Effector CD8-positive, alpha-beta T cell (primary cell): ENCODE data around the gene TMEM50B.
A peak's percentile ranks its signal among the peaks of the same experiment; 100 is the strongest.
"Not testable (repeated sequence)": the region's sequence is repeated elsewhere in the genome, so short reads cannot be mapped to it uniquely, and the experiment has no call there.

ENCODE experiments used
- DNase-seq: peaks from one replicate; lab custom pipeline; 2025; lab: John Stamatoyannopoulos, UW
- total RNA-seq, 4 experiments: gene quantifications; one replicate each; lab custom pipeline; 2026; lab: John Stamatoyannopoulos, UW

TMEM50B gene
- 60.5 to 91.4 (median 74.3) reads per million in 4 experiments for total RNA-seq

DNA sequence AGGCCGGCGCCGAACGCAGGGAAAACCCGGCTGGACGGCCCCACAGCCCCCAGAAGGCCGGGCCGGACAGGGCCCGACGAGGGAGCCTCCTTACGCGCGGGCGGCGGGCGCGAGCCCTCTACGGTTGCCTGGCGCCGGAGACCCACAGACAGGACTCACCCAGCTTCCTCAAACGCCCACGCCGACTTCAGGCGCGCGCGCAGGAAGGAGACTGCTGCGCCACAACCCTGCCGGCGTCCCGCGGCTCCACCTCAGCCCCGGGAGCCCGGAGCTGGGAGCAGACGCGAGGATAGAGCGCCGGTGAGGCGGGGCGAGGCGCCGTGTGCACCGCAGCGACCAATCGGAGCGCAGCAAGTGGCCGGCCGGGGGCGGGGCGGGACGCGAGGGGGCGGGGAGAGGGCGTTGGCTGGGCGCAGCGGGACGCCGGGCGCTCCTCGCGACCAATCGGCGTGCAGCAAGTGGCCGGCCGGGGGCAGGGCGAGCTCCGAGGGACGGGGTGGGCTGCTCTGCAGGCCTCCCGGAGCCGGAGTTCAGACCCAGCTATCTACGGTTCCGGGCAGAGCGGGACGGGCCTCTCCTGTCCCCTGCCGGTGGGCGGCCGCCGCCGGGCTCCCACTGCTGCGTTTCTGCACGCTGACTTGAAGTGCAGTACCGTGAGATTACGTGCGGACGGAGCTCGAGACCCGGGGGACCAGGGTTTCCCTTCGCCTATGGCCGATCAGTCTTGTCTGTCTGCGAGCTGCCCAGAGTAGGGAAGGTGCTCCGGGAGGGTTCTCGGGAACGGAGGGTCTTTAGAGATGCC is at the start of gene TMEM50B:
Gene TMEM50B, minus strand, starts transcription at position 296 of the 802 bp plus-strand sequence. CDS start 11,089 bp downstream, outside the sequence.
- peak; percentile 95 for DNase-seq

- no peak for DNase-seq
Observed at GRCh38 chr21:33522953-33523349, 43.2 kb upstream of the TMEM50B start.

DNA sequence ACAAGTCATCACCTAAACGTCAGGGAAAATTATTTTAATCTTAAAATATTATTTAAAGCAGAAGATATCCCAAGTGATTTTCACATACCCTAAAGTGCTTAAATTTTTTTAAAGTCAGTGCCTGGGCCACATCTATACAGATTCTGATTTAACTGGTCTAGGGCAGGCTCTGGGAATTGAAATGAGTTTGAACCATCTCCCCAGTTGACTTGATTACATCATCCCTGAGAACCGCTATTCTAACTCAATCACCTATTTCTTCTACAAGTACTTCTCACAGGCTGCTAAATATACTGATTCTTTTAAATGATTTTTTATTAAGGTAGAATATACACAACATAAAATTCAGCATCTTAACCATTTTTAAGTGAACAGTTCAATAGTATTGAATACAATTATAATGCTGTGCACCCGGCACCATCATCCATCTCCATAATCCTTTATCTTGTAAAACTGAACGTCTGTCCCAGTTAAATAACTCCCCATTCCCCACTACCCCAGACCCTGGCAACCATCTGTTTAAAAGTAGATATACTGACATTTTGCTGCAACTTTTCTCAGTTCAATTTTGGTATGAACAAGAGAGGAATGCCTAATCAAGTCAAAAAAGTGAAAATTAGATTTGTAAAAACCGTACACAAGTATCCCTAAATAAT is 42.7 kb upstream of the TMEM50B start:
- DNase-seq: no peak

GRCh38 chr21:33518899-33519298 is 39.1 kb upstream of the TMEM50B start:
- DNase-seq: no peak

- DNase-seq: no peak
Observed at GRCh38 chr21:33514229-33514628, 34.5 kb upstream of the TMEM50B start.

DNA sequence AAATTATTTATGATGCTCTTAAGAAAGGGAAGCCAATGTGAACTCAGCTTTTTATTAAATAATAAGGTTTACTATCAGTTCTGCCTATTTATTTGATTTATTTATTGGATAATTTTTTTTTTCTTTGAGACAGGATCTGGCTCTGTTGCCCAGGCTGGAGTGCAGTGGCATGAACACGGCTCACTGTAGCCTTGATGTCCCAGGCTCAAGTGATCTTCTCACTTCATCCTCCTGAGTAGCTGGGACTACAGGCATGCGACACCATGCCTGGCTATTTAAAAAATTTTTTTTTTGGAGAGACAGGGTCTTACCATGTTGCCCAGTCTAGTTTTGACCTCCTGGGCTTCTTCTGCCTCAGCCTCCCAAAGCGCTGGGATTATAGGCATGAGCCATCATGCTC is 32.7 kb upstream of the TMEM50B start:
- DNase-seq: no peak

DNA sequence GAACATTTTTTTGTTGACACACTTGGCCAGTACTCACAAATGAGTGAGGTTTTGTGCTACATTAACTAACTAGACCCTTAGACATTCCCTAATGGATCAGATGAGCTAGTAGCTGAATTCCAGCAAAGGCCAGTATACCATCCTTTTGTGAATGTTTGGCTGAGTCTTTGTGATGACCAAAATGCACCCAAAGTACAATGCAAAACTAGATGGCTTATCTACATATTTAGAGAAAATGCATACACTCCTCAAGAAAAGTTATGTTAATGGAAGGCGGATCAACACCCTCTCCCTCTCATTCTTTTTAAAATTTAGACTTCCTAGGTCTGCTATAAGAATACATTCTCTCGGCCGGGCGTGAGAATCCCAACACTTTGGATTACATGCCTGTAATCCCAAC is 31.9 kb upstream of the TMEM50B start:
- DNase-seq: no peak

- no peak for DNase-seq
Observed at GRCh38 chr21:33510826-33511225, 31.1 kb upstream of the TMEM50B start.

GRCh38 chr21:33507003-33507402 is 27.2 kb upstream of the TMEM50B start:
- DNase-seq: not testable (repeated sequence)

- DNase-seq: no peak
Observed at GRCh38 chr21:33505833-33506232, 26.1 kb upstream of the TMEM50B start.

DNA sequence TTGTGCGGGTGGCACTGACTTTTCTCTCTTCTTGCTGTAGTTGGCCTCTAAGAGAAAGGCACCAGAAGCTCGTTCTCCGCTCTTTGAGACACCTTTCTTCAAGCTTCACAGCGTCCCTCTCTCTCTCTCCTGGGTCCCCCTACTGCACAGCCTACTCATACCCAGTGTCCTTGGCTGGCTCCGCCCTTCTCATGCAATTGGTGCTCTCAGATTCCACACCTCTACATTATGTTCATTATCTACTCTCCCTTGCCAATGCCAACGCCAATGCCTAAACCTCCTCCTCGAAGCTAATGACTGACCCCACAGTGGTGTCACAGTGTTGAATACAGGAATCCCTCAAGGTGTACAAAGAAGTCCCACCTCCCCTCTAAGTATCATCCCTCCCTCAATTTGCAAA is 16.6 kb upstream of the TMEM50B start:
- DNase-seq: no peak

DNA sequence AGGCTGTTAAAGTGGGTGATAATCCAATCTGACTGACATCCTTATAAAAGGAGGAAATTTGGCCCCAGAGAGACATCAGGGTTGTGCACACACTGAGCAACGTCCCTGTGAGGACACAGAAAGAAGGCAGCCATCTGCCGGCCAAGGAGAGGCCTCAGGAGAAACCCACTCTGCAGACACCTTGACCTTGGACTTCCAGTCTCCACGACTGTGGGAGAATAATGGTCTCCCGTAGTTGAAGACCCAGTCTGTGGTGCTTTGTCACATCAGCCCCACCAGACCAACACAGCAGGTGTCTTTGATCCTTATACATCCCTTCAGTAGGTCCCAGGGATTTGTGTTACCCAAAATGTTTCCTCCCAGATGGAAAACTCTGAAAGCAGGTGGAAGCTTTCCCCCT is 16.0 kb upstream of the TMEM50B start:
- DNase-seq: no peak

GRCh38 chr21:33493756-33494155 is 14.0 kb upstream of the TMEM50B start:
- DNase-seq: no peak

DNA sequence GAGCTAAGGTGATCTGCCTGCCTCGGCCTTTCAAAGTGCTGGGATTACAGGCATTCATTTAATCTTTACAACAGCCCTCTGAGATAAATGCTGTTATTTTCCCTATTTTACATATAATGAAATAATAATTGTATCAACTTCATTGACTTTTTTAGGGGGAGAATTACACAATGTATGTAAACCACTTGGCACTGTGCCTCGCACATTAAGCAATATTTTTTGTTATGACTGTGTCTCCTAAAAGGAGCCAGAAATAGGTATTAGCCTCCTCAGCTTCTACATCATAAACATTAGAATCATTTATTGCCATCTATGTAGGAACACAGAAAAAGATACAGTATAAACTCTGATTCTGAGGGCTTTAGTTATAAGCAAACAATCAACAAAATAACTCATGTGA is 12.8 kb upstream of the TMEM50B start:
- DNase-seq: no peak

- peak; percentile 97 for DNase-seq
Observed at GRCh38 chr21:33491373-33492102, 11.8 kb upstream of the TMEM50B start, which contains the start of gene DNAJC28. Gene DNAJC28, minus strand, starts transcription at chr21:33491716. Its CDS starts 2,323 bp downstream, at chr21:33489393.

- no peak for DNase-seq
Observed at GRCh38 chr21:33490991-33491372, 11.2 kb upstream of the TMEM50B start.

- DNase-seq: no peak
Observed at GRCh38 chr21:33488936-33489335, 9.2 kb upstream of the TMEM50B start.

DNA sequence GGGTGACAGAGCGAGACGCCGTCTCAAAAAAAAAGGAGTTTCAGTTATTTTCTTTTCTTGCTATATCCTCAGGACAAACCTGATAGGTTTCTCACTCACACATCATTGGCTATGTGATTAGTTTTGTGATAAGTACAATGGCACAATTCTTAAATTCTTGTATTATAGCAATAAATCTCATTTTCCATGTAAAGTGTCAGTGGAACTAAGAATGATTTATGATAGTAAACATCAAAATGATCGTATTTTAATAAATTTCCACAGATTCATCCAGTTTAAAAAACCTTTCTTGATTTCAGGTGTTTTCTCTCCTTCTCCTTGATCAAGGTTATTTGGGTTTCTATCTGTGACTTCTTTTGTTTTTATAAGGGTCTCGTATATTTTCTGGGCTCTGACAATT is 8.2 kb upstream of the TMEM50B start:
- no peak for DNase-seq

DNA sequence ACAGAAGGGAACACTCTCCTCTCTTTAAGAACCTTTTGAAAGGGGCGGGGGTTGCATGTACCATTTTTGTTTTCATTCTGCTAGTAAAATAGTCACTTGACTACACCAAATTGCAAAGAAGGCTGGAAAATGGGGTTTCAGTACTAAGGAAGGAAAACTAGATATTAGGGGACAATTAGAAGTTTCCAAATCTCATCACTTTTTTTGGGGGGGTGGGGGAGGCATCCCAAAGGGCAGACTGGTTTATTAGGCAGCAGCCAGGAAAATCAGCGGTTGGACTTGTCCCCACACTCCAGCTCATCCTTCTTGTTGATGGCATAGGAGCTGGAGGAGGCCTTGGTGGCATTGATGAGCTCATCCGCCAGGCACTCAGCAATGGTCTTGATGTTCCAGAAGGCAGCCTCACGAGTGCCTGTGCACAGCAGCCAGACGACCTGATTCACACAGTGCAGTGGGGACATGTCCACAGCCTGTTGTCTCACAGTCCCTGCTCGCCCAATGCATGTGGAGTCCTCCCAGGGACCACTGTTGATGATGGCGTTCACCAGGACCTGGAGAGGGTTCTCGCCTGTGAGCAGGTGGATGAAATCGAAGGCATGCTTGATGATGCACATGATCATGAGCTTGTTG is 1.7 kb upstream of the TMEM50B start:
- DNase-seq: no peak

DNA sequence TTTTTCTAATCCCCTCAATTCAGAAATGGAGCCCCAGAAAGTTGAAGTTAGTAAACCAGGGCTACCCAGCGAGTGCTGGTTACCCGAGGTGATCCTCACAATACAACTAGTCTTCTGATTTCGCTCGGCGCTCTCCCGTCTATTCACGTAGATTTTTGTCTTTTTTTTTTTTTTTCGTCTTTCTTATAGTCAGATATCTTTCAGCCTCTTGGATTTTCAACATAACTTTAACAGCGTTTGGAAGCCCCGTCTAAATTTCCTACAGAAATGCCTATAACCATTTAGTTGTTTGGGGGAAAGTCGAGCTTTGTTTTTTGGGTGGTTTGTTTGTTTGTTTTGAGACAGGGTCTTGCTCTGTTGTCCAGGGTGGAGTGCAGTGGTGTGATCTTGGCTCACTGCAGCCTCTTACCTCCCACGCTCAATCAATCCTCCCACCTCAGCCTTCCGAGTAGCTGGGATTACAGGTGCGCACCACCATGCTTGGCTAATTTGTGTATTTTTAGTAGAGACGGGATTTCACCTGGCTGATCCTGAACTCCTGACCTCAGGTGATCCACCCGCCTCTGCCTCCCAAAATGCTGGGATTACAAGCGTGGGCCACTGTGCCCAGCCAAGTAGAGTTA is 818 bp upstream of the TMEM50B start:
- no peak for DNase-seq

DNA sequence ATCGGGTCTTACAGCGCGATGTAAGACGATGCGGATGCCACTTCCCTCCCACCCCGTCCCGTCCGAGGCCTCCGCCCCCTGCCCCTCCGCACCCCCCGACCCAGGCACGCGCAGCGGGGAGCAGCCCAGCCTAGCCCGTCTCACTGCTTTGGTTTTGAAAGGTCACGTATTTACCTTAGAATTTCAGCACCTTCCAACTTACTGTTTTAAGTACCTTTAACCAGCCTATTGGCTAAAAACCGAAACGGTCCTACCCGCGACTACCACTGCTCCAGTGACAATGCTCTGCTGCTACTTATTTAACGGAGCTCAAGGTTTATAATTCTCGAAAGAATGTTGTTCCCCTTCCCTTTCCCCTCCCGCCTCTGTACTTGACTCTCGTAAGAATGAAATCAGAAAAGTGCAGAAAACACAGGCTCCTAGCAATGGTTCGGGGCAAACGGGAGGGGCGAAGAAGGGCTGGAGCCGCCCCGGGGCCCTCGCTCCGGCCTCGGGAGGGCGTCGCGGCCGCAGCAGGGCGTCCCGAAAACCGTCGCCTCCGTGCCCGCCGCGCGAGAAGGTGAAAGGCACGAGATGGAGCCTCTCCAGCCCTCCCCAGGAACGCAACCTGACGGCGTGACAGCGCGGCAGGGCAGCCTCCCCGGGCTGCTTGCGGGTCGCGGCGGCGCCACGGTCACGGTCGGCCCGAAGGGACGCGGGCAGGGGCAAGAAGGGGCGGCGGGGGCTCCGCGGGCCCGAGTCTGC is 667 bp downstream of the TMEM50B start:
- peak; percentile 39 for DNase-seq
